H9 (cell line): ENCODE data around the gene DACH1. TPM values are rescaled to one million over a fixed set of nuclear protein-coding genes. Genes with fewer than 3 reads are reported as not detected.
A peak's percentile ranks its signal among the peaks of the same experiment; 100 is the strongest.

ENCODE experiments used
- DNase-seq: peaks from one replicate; pipeline ENCODE4 v3.0.0-alpha.2; 2017
- H2AFZ ChIP-seq: one replicate; pipeline ENCODE4 v1.6.1; 2013; ENCODE audit warnings: mild to moderate bottlenecking, low read length, control low read depth, moderate library complexity
- H2AK5ac ChIP-seq: 2 replicates; pipeline ENCODE4 v1.6.1; 2013; ENCODE audit warnings: low read length, control low read depth, mixed read lengths; ENCODE audit not compliant: insufficient read length
- H2BK120ac ChIP-seq: one replicate; pipeline ENCODE4 v1.6.1; 2013; ENCODE audit warnings: low read depth, mild to moderate bottlenecking, low read length, control low read depth, inconsistent platforms; ENCODE audit not compliant: poor library complexity, severe bottlenecking
- H2BK12ac ChIP-seq: 2 replicates; pipeline ENCODE4 v1.6.1; 2013; ENCODE audit warnings: low read length, control low read depth, mixed read lengths, low read depth; ENCODE audit not compliant: insufficient read length
- H2BK15ac ChIP-seq: 2 replicates; pipeline ENCODE4 v1.6.1; 2013; ENCODE audit warnings: low read depth, low read length, control low read depth
- H2BK20ac ChIP-seq: one replicate; pipeline ENCODE4 v1.6.1; 2013; ENCODE audit warnings: low read depth, mild to moderate bottlenecking, low read length, control low read depth, inconsistent platforms; ENCODE audit not compliant: poor library complexity, severe bottlenecking
- H2BK5ac ChIP-seq: 2 replicates; pipeline ENCODE4 v1.6.1; 2013; ENCODE audit warnings: low read length, control low read depth, mixed read lengths; ENCODE audit not compliant: insufficient read length
- H3K14ac ChIP-seq: 2 replicates; pipeline ENCODE4 v1.6.1; 2013; ENCODE audit warnings: low read length, control low read depth; ENCODE audit not compliant: insufficient read depth
- H3K18ac ChIP-seq: 2 replicates; pipeline ENCODE4 v1.6.1; 2013; ENCODE audit warnings: low read depth, mild to moderate bottlenecking, mixed read lengths, low read length, control low read depth; ENCODE audit not compliant: insufficient read length
- H3K23ac ChIP-seq: 2 replicates; pipeline ENCODE4 v1.6.1; 2013; ENCODE audit warnings: low read length, control low read depth, mixed read lengths, low read depth; ENCODE audit not compliant: insufficient read length
- H3K23me2 ChIP-seq: 2 replicates; pipeline ENCODE4 v1.6.1; 2013; ENCODE audit warnings: low read depth, mild to moderate bottlenecking, mixed read lengths, low read length, control low read depth; ENCODE audit not compliant: insufficient read length, poor library complexity, severe bottlenecking
- H3K27ac ChIP-seq: 2 replicates; pipeline ENCODE4 v1.5.1; 2013; ENCODE audit warnings: low read length, control low read depth, mixed read lengths, low read depth; ENCODE audit not compliant: insufficient read length
- H3K27me3 ChIP-seq: 2 replicates; pipeline ENCODE4 v1.6.1; 2013; ENCODE audit warnings: low read length, control low read depth, inconsistent platforms; ENCODE audit not compliant: insufficient read depth
- H3K4ac ChIP-seq: 2 replicates; pipeline ENCODE4 v1.6.1; 2013; ENCODE audit warnings: low read depth, mild to moderate bottlenecking, control low read depth, inconsistent platforms, low read length, moderate library complexity
- H3K4me1 ChIP-seq: 2 replicates; pipeline ENCODE4 v1.6.1; 2013; ENCODE audit warnings: low read length, control low read depth, inconsistent platforms; ENCODE audit not compliant: insufficient read depth
- H3K4me2 ChIP-seq: 2 replicates; pipeline ENCODE4 v1.6.1; 2013; ENCODE audit warnings: low read length, control low read depth, mixed read lengths; ENCODE audit not compliant: insufficient read length, insufficient read depth
- H3K56ac ChIP-seq: 2 replicates; pipeline ENCODE4 v1.6.1; 2013; ENCODE audit warnings: low read depth, mild to moderate bottlenecking, mixed read lengths, low read length, control low read depth; ENCODE audit not compliant: insufficient read length
- H3K79me1 ChIP-seq: 2 replicates; pipeline ENCODE4 v1.6.1; 2013; ENCODE audit warnings: low read depth, mild to moderate bottlenecking, moderate library complexity, low read length, control low read depth, inconsistent platforms; ENCODE audit not compliant: insufficient read depth, poor library complexity, severe bottlenecking
- H3K79me2 ChIP-seq: 2 replicates; pipeline ENCODE4 v1.6.1; 2013; ENCODE audit warnings: low read length, control low read depth, inconsistent platforms; ENCODE audit not compliant: insufficient read depth
- H3K9ac ChIP-seq: 2 replicates; pipeline ENCODE4 v1.6.1; 2013; ENCODE audit warnings: low read length, control low read depth, mixed read lengths; ENCODE audit not compliant: insufficient read length; ENCODE audit errors: extremely low read depth
- H3K9me3 ChIP-seq: one replicate; pipeline ENCODE4 v1.6.1; 2013; ENCODE audit warnings: low read depth, low read length, inconsistent platforms; ENCODE audit not compliant: control insufficient read depth
- H3T11ph ChIP-seq: one replicate; pipeline ENCODE4 v1.6.1; 2013; ENCODE audit warnings: mild to moderate bottlenecking, low read length, control low read depth, inconsistent platforms
- H4K20me1 ChIP-seq: one replicate; pipeline ENCODE4 v1.6.1; 2013; ENCODE audit not compliant: control insufficient read depth, insufficient read length, insufficient read depth
- H4K5ac ChIP-seq: 2 replicates; pipeline ENCODE4 v1.6.1; 2013; ENCODE audit warnings: low read depth, mild to moderate bottlenecking, mixed read lengths, low read length, control low read depth; ENCODE audit not compliant: insufficient read length
- H4K8ac ChIP-seq: replicated peaks from 2 replicates; pipeline ENCODE4 v1.6.1; 2013; ENCODE audit warnings: low read length, control low read depth, mixed read lengths, low read depth; ENCODE audit not compliant: insufficient read length
- H4K91ac ChIP-seq: 2 replicates; pipeline ENCODE4 v1.6.1; 2013; ENCODE audit warnings: low read depth, mild to moderate bottlenecking, moderate library complexity, mixed read lengths, low read length, control low read depth; ENCODE audit not compliant: insufficient read length
- H3K27ac Mint-ChIP-seq, 3 experiments: 2 replicates in 2 of 3; 3 replicates in 1 of 3; pipeline ENCODE4 v1.8.0; 2020 to 2021; ENCODE audit warnings: mixed read lengths in 3 of 3, mild to moderate bottlenecking in 1 of 3, moderate library complexity in 1 of 3
- H3K27me3 Mint-ChIP-seq: 2 replicates; pipeline ENCODE4 v1.8.0; 2021; ENCODE audit warnings: low read depth, mild to moderate bottlenecking, moderate library complexity, mixed read lengths
- H3K36me3 Mint-ChIP-seq, 3 experiments: 2 replicates in 2 of 3; 3 replicates in 1 of 3; pipeline ENCODE4 v1.8.0; 2020 to 2021; ENCODE audit warnings: low read depth in 3 of 3, mixed read lengths in 3 of 3; ENCODE audit not compliant: insufficient read depth in 1 of 3
- H3K4me1 Mint-ChIP-seq, 2 experiments: 2 replicates each; pipeline ENCODE4 v1.8.0; 2020; ENCODE audit warnings: mixed read lengths in 2 of 2
- H3K4me3 Mint-ChIP-seq, 2 experiments: 2 replicates in 1 of 2; 3 replicates in 1 of 2; pipeline ENCODE4 v1.8.0; 2020 to 2021; ENCODE audit warnings: mild to moderate bottlenecking in 2 of 2, mixed read lengths in 2 of 2, moderate library complexity in 1 of 2
- H3K9me3 Mint-ChIP-seq, 2 experiments: 2 replicates in 1 of 2; 3 replicates in 1 of 2; pipeline ENCODE4 v1.8.0; 2020; ENCODE audit warnings: mild to moderate bottlenecking in 2 of 2, mixed read lengths in 2 of 2, moderate library complexity in 1 of 2
- WGBS: extraction: QIAGEN DNeasy Blood & Tissue Kit; methylation state at CpG from one replicate; pipeline ENCODE4 v1.1.7; 2013; ENCODE audit warnings: missing lambda C conversion rate, low lambda C conversion rate, mixed read lengths; ENCODE audit not compliant: insufficient read length; ENCODE audit errors: extremely low coverage; 5-methylcytosine and 5-hydroxymethylcytosine counted together
- total RNA-seq: library from RNA; stranded (reverse); gene quantifications from 2 replicates; pipeline ENCODE4 v1.2.1, GENCODE V29; 2021
- TF ChIP-seq, protein P1 (sequence below): fragments of 200-600 bp; sonication (generic); conservative IDR thresholded peaks from 3 replicates; pipeline ENCODE4 v1.8.0; 2021; ENCODE audit warnings: antibody characterized with exemption, mild to moderate bottlenecking

DACH1 gene
- total RNA-seq, 1 experiment from 2014 or later: not detected

DNA sequence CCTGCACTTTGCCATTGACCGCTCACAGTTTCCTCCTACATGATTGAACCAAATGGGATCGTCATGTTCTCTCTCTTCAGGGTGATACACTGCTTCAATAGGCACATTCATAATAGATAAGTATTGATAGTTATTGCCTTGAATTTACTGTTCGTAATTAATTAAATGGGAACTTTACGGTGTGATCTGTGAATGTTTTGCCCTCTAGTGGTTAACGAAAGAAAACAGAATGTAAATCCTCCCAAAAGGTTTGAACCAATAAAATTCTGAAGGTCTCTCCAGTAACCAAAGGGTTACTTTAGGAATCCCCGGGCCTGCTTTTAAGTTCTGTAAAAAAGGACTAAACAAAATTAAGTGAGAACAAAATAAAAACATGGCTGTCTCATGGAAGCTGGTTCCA lies 389.3 kb downstream of the DACH1 start:
- H3K9ac ChIP-seq: no peak overlapping the region
- no peak overlapping the region for H2BK15ac ChIP-seq
- no peaks in the 10 kb centered on the region for H3K79me1 ChIP-seq
- no peak overlapping the region for H2BK5ac ChIP-seq
- no peak overlapping the region for H2AK5ac ChIP-seq
- no peak for DNase-seq
- no peaks in the 10 kb centered on the region for H3K27me3 ChIP-seq
- H4K91ac ChIP-seq: no peak overlapping the region
- no peaks in the 10 kb centered on the region for H4K20me1 ChIP-seq
- Mint-ChIP-seq H3K4me3 (no peak overlapping the region), H3K4me1 (no peaks in the 10 kb centered on the region), H3K27me3 (no peaks in the 10 kb centered on the region), H3K9me3 (no peaks in the 10 kb centered on the region), H3K27ac (no peak overlapping the region), H3K36me3 (no peaks in the 10 kb centered on the region)
- no peaks in the 10 kb centered on the region for H3K4me1 ChIP-seq
- no peaks in the 10 kb centered on the region for H3K79me2 ChIP-seq
- WGBS: no CpG with 5 or more reads among the region's 6 CpGs
- no peaks in the 10 kb centered on the region for H3K9me3 ChIP-seq
- H4K5ac ChIP-seq: no peak overlapping the region
- no peak overlapping the region for H3K56ac ChIP-seq
- TF ChIP-seq, protein P1, sequence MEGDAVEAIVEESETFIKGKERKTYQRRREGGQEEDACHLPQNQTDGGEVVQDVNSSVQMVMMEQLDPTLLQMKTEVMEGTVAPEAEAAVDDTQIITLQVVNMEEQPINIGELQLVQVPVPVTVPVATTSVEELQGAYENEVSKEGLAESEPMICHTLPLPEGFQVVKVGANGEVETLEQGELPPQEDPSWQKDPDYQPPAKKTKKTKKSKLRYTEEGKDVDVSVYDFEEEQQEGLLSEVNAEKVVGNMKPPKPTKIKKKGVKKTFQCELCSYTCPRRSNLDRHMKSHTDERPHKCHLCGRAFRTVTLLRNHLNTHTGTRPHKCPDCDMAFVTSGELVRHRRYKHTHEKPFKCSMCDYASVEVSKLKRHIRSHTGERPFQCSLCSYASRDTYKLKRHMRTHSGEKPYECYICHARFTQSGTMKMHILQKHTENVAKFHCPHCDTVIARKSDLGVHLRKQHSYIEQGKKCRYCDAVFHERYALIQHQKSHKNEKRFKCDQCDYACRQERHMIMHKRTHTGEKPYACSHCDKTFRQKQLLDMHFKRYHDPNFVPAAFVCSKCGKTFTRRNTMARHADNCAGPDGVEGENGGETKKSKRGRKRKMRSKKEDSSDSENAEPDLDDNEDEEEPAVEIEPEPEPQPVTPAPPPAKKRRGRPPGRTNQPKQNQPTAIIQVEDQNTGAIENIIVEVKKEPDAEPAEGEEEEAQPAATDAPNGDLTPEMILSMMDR: peak; percentile 75
- no peak overlapping the region for H2BK120ac ChIP-seq
- H3K4ac ChIP-seq: no peak overlapping the region
- no peak overlapping the region for H3K27ac ChIP-seq
- H2BK12ac ChIP-seq: no peak overlapping the region
- no peak overlapping the region for H3K4me2 ChIP-seq
- H3K23me2 ChIP-seq: no peaks in the 10 kb centered on the region
- no peak overlapping the region for H4K8ac ChIP-seq
- H3K18ac ChIP-seq: no peak overlapping the region
- no peak overlapping the region for H3T11ph ChIP-seq
- H2AFZ ChIP-seq: no peak overlapping the region
- no peak overlapping the region for H3K23ac ChIP-seq
- no peak overlapping the region for H3K14ac ChIP-seq
- no peak overlapping the region for H2BK20ac ChIP-seq
